CD4-positive, alpha-beta T cell (primary cell): ENCODE results near the gene SIGLEC5. TPM values are rescaled to one million over a fixed set of nuclear protein-coding genes. Genes with fewer than 3 reads are reported as not detected.

Experiments
- ATAC-seq: fragments of 200-7000 bp; cut with Tn5 transposase; one replicate; pipeline ENCODE4 v1.10.0; 2022; ENCODE audit warnings: mild to moderate bottlenecking; ENCODE audit not compliant: poor library complexity
- CTCF ChIA-PET: fragments of 350-600 bp; sonication (Branson Sonifier 250); formaldehyde crosslinking; loops from one replicate; lab custom pipeline; 2021; ENCODE audit warnings: antibody characterized with exemption, inconsistent platforms; lab: Charles Lee
- POLR2A ChIA-PET: fragments of 350-600 bp; sonication (Branson Sonifier 250); formaldehyde crosslinking; loops from one replicate; lab custom pipeline; 2021; ENCODE audit warnings: antibody characterized with exemption, inconsistent platforms; lab: Charles Lee
- DNase-seq, 14 experiments: peaks; one replicate each; pipeline ENCODE4 v3.0.0-alpha.2; 2013 to 2020; ENCODE audit warnings: mixed read lengths in 2 of 14
- H3K27ac ChIP-seq, 2 donors: one replicate each; pipeline versions ENCODE4 v1.5.1 to v1.7.0; 2013; ENCODE audit warnings: low read length in 2 of 2, low read depth in 1 of 2, mild to moderate bottlenecking in 1 of 2
- H3K27me3 ChIP-seq, 2 experiments: 1 replicate in 1 of 2; 2 replicates in 1 of 2; pipeline versions ENCODE4 v1.6.1 to v1.7.0; 2013; ENCODE audit warnings: low read length in 2 of 2, control low read depth in 1 of 2, mild to moderate bottlenecking in 1 of 2, moderate library complexity in 1 of 2; ENCODE audit not compliant: insufficient read depth in 2 of 2, control insufficient read depth in 1 of 2
- H3K36me3 ChIP-seq: one replicate; pipeline ENCODE4 v1.6.1; 2013; ENCODE audit warnings: low read length, control low read depth; ENCODE audit not compliant: insufficient read depth
- H3K4me1 ChIP-seq: one replicate; pipeline ENCODE4 v1.6.1; 2013; ENCODE audit warnings: low read length, control low read depth; ENCODE audit not compliant: insufficient read depth
- H3K4me3 ChIP-seq: one replicate; pipeline ENCODE4 v1.5.1; 2013; ENCODE audit warnings: mild to moderate bottlenecking, low read length, moderate library complexity
- H3K9me3 ChIP-seq, 2 experiments: 1 replicate in 1 of 2; 2 replicates in 1 of 2; pipeline versions ENCODE4 v1.6.1 to v1.7.0; 2013; ENCODE audit warnings: low read length in 2 of 2, mild to moderate bottlenecking in 2 of 2, control low read depth in 1 of 2, moderate library complexity in 1 of 2; ENCODE audit not compliant: control insufficient read depth in 1 of 2, insufficient read depth in 1 of 2
- H3K27ac Mint-ChIP-seq: one replicate; pipeline ENCODE4 v1.8.0; 2020; ENCODE audit warnings: mixed read lengths
- H3K27me3 Mint-ChIP-seq: one replicate; pipeline ENCODE4 v1.8.0; 2021; ENCODE audit warnings: mixed read lengths
- H3K36me3 Mint-ChIP-seq: one replicate; pipeline ENCODE4 v1.8.0; 2021; ENCODE audit warnings: low read depth, mixed read lengths
- H3K4me1 Mint-ChIP-seq: one replicate; pipeline ENCODE4 v1.8.0; 2021; ENCODE audit warnings: low read depth, mixed read lengths
- H3K4me3 Mint-ChIP-seq: one replicate; pipeline ENCODE4 v1.8.0; 2020; ENCODE audit warnings: mild to moderate bottlenecking, mixed read lengths
- H3K9me3 Mint-ChIP-seq: one replicate; pipeline ENCODE4 v1.8.0; 2020; ENCODE audit warnings: mixed read lengths
- CTCF ChIP-seq: fragments of 200-600 bp; IDR thresholded peaks from one replicate; pipeline ENCODE4 v1.8.0; 2022; ENCODE audit warnings: antibody characterized with exemption, mild to moderate bottlenecking
- intact Hi-C, 2 experiments: fragments of 100-400 bp; cut with DNase I in 1 of 2; cut with micrococcal nuclease in 1 of 2; formaldehyde crosslinking; loops; one replicate each; pipeline versions ENCODE4 v1.15.1 to v1.9.0; 2023 to 2025; cut with DNase I, micrococcal nuclease
- total RNA-seq, 174 experiments: library from RNA in 2 of 174; stranded (reverse) in 2 of 174; gene quantifications; one replicate each; pipeline ENCODE4 v1.2.3 and lab custom pipeline; 2021 to 2026

SIGLEC5 gene
- total RNA-seq, 2 experiments from 2014 or later = not detected

- peak in 2 of 14 experiments; percentile 23 to 24 for DNase-seq
- Mint-ChIP-seq H3K27ac (no peak overlapping the region), H3K36me3 (no peaks in the 10 kb centered on the region), H3K4me1 (no peaks in the 10 kb centered on the region), H3K4me3 (no peak overlapping the region), H3K9me3 (no peaks in the 10 kb centered on the region), H3K27me3 (peaks cover 60% of the 10 kb centered on the region)
- Histone ChIP-seq H3K4me3 (no peak overlapping the region), H3K27ac (no peak overlapping the region), H3K4me1 (no peaks in the 10 kb centered on the region), H3K36me3 (no peaks in the 10 kb centered on the region), H3K9me3 (no peaks in the 10 kb centered on the region), H3K27me3 (peaks cover 25 to 36% of the 10 kb centered on the region in 2 experiments)
- ChIA-PET CTCF (no interaction called here), POLR2A (no interaction called here)
- intact Hi-C loops = loop anchor here in 1 of 2 experiments (5.0 kb wide), 1 partner anchor 33 kb away; no protein-coding TSS in a partner anchor
- no peak for TF ChIP-seq CTCF
- ATAC-seq = no peak
Measured at GRCh38 chr19:51564791-51565190, 65.4 kb downstream of the SIGLEC5 start.

Other genes starting within 250 kb of the SIGLEC5 start
- gene LIM2, start 242.4 kb downstream of the SIGLEC5 start, total RNA-seq = not detected
- gene C19orf84, start 239.8 kb downstream of the SIGLEC5 start, total RNA-seq = not detected
- gene SIGLEC10, start 212.8 kb downstream of the SIGLEC5 start, total RNA-seq = under 1 TPM; 0.39 to 0.58 TPM
- gene SIGLEC8, start 171.9 kb downstream of the SIGLEC5 start, total RNA-seq = not detected
- not detected for gene CEACAM18, start 151.9 kb downstream of the SIGLEC5 start, total RNA-seq
- gene SIGLEC12, start 128.6 kb downstream of the SIGLEC5 start, total RNA-seq = not detected
- under 1 TPM; 0.14 to 0.36 TPM for gene SIGLEC6, start 98.7 kb downstream of the SIGLEC5 start, total RNA-seq
- gene ZNF175, start 59.1 kb downstream of the SIGLEC5 start, total RNA-seq = 1 to 10 TPM; 1.1 to 1.9 TPM
- gene SIGLEC14, start 16.4 kb upstream of the SIGLEC5 start, total RNA-seq = 1 to 10 TPM in 1 of 2 experiments, under 1 TPM in 1; 0.87 to 1.3 TPM
- gene SPACA6, start 62.9 kb upstream of the SIGLEC5 start, total RNA-seq = 1 to 10 TPM; 2.8 to 3.6 TPM
- gene HAS1, start 93.6 kb upstream of the SIGLEC5 start, total RNA-seq = not detected
- 1 to 10 TPM; 1.2 to 1.9 TPM for gene FPR1, start 121.5 kb upstream of the SIGLEC5 start, total RNA-seq
- gene FPR2, start 130.8 kb upstream of the SIGLEC5 start, total RNA-seq = not detected
- gene FPR3, start 164.8 kb upstream of the SIGLEC5 start, total RNA-seq = not detected